Hindlimb muscle (tissue), 1 donor: ENCODE data around the gene NKTR. TPM values are rescaled to one million over a fixed set of nuclear protein-coding genes. Genes with fewer than 3 reads are reported as not detected.

Experiments
- DNase-seq: peaks from one replicate; pipeline ENCODE4 v3.0.0-alpha.2; 2013
- polyA plus RNA-seq: library from polyadenylated mRNA; unstranded; fragments of 120-200 nt; gene quantifications from one replicate; pipeline ENCODE4 v1.2.1, GENCODE V29; 2013; ENCODE audit not compliant: insufficient read length

NKTR gene
- polyA plus RNA-seq, 1 donor, result 80.3 TPM

- DNase-seq, result no peak
These were observed 96.1 kb downstream of the NKTR start for GRCh38 chr3:42696356-42697288.

GRCh38 chr3:42697289-42698051 is 97.0 kb downstream of the NKTR start:
- DNase-seq, result no peak

Other genes starting within 250 kb of the NKTR start
- gene LYZL4, start 190.1 kb upstream of the NKTR start, polyA plus RNA-seq, result not detected
- gene VIPR1, start 98.0 kb upstream of the NKTR start, polyA plus RNA-seq, result 2.8 TPM
- 18.9 TPM for gene SEC22C, start 18.7 kb upstream of the NKTR start, polyA plus RNA-seq
- 10.6 TPM for gene SS18L2, start 9.8 kb upstream of the NKTR start, polyA plus RNA-seq
- gene ZBTB47, start 53.0 kb downstream of the NKTR start, polyA plus RNA-seq, result 37.8 TPM
- gene KLHL40, start 84.9 kb downstream of the NKTR start, polyA plus RNA-seq, result 206 TPM
- gene HHATL, start 102.1 kb downstream of the NKTR start, polyA plus RNA-seq, result 70.3 TPM
- gene CCDC13, start 172.6 kb downstream of the NKTR start, polyA plus RNA-seq, result not detected
- 63.7 TPM for gene HIGD1A, start 203.8 kb downstream of the NKTR start, polyA plus RNA-seq
- gene ACKR2, start 208.8 kb downstream of the NKTR start, polyA plus RNA-seq, result 0.49 TPM